A549 (cell line): ENCODE results near the gene MBNL1.

Experiments used
- RNF2 ChIP-seq: fragments of 200-600 bp; sonication (generic); IDR thresholded peaks from 2 replicates; pipeline ENCODE4 v1.6.1; 2016; ENCODE audit warnings: low read depth, mild to moderate bottlenecking, antibody characterized with exemption, moderate library complexity, borderline replicate concordance
- TF ChIP-seq, protein P1 (sequence below): IDR thresholded peaks from 2 replicates; pipeline ENCODE4 v1.6.1; 2012; ENCODE audit warnings: low read depth, borderline replicate concordance

DNA sequence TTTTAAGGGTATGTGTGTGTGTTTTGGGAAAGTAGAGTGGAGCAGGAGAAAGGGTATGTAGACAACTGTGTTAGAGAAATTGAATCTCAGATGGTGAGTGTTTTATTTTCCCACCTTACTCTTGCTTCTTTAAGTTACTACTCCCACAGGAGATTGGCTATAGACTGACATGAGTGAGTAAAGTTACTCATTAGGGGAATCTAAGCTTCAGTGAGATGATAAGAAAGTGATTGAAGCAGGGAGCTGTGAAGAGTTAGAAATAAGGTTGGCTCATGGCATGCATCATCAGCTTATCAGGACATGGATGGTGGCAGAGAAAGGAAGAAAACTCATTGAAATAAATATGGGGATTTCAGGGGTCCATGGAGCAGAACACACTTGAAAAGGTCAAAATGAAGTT lies 88.9 kb downstream of the MBNL1 start:
- TF ChIP-seq, protein P1, sequence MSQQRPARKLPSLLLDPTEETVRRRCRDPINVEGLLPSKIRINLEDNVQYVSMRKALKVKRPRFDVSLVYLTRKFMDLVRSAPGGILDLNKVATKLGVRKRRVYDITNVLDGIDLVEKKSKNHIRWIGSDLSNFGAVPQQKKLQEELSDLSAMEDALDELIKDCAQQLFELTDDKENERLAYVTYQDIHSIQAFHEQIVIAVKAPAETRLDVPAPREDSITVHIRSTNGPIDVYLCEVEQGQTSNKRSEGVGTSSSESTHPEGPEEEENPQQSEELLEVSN: no peak
- no peak for TF ChIP-seq RNF2
